Panc1 (cell line): Measurements from ENCODE around the gene CMIP.

Experiments
- POLR2AphosphoS5 ChIP-seq: IDR thresholded peaks from 2 replicates; pipeline ENCODE4 v1.6.1; 2012; ENCODE audit warnings: mild to moderate bottlenecking, low read depth, low read length, moderate library complexity
- REST ChIP-seq, 2 experiments: IDR thresholded peaks; 2 replicates each; pipeline ENCODE4 v1.6.1; 2011 to 2012; ENCODE audit warnings: low read depth in 2 of 2, control low read depth in 1 of 2, low read length in 1 of 2, mild to moderate bottlenecking in 1 of 2, moderate library complexity in 1 of 2; ENCODE audit not compliant: insufficient read depth in 1 of 2

- TF ChIP-seq REST (IDR thresholded peaks at IDR 0.05; ENCODE audit: insufficient read depth in 1 of 2, low read depth in 2 of 2, low read length in 1 of 2) (no peak), POLR2AphosphoS5 (no peak)
Observed at GRCh38 chr16:81537721-81538561, 93.3 kb downstream of the CMIP start.
